Neural progenitor cell (in vitro differentiated cells): ENCODE measurements around the gene NDRG4.

Experiments used
- CTCF ChIP-seq: fragments of 200-600 bp; sonication (generic); IDR thresholded peaks from 2 replicates; pipeline ENCODE4 v1.5.1; 2017; ENCODE audit warnings: antibody characterized with exemption, mild to moderate bottlenecking
- EZH2 ChIP-seq: fragments of 200-600 bp; sonication (generic); IDR thresholded peaks from 2 replicates; pipeline ENCODE4 v1.6.1; 2017; ENCODE audit warnings: antibody characterized with exemption, mild to moderate bottlenecking, moderate library complexity

- TF ChIP-seq CTCF (no peak), EZH2 (no peak)
These were observed 32.0 kb upstream of the NDRG4 start for GRCh38 chr16:58467905-58468304.
